Measurements from ENCODE around the gene KRTAP5-8.
"Not testable (repeated sequence)": the region's sequence is repeated elsewhere in the genome, so short reads cannot be mapped to it uniquely, and the experiment has no call there.

KRTAP5-8 gene

GRCh38 chr11:71537977-71538665 is at the start of gene KRTAP5-8:
KRTAP5-8 (plus strand) TSS chr11:71538025; CDS start chr11:71538056, 31 bp downstream.
- not testable (repeated sequence) for DNase-seq

- no peak for DNase-seq
These were observed 49.0 kb upstream of the KRTAP5-8 start for GRCh38 chr11:71488681-71489270.

- DNase-seq = no peak
These were observed 48.3 kb upstream of the KRTAP5-8 start for GRCh38 chr11:71489311-71490043.

- DNase-seq = no peak
These were observed 47.6 kb upstream of the KRTAP5-8 start for GRCh38 chr11:71490044-71490730.

GRCh38 chr11:71490731-71491390 is 47.0 kb upstream of the KRTAP5-8 start:
- no peak for DNase-seq

- no peak for DNase-seq
These were observed 46.3 kb upstream of the KRTAP5-8 start for GRCh38 chr11:71491531-71491930.

GRCh38 chr11:71491940-71492339 is 45.9 kb upstream of the KRTAP5-8 start:
- no peak for DNase-seq

GRCh38 chr11:71495286-71496230 is 42.3 kb upstream of the KRTAP5-8 start:
- no peak for DNase-seq

GRCh38 chr11:71496421-71496820 is 41.4 kb upstream of the KRTAP5-8 start:
- no peak for DNase-seq

- DNase-seq = no peak
These were observed 39.7 kb upstream of the KRTAP5-8 start for GRCh38 chr11:71498091-71498490.

GRCh38 chr11:71499125-71499524 is 38.7 kb upstream of the KRTAP5-8 start:
- no peak for DNase-seq

- DNase-seq = no peak
These were observed 38.3 kb upstream of the KRTAP5-8 start for GRCh38 chr11:71499546-71499945.

- no peak for DNase-seq
These were observed 37.2 kb upstream of the KRTAP5-8 start for GRCh38 chr11:71500601-71501021.

- no peak for DNase-seq
These were observed 36.5 kb upstream of the KRTAP5-8 start for GRCh38 chr11:71501071-71501985.

GRCh38 chr11:71502026-71502425 is 35.8 kb upstream of the KRTAP5-8 start:
- DNase-seq = no peak

GRCh38 chr11:71502871-71503435 is 34.9 kb upstream of the KRTAP5-8 start:
- DNase-seq = no peak

GRCh38 chr11:71504531-71504930 is 33.3 kb upstream of the KRTAP5-8 start:
- peak; percentile 13 for DNase-seq

GRCh38 chr11:71505001-71505400 is 32.8 kb upstream of the KRTAP5-8 start:
- DNase-seq = no peak

- no peak for DNase-seq
These were observed 32.0 kb upstream of the KRTAP5-8 start for GRCh38 chr11:71505781-71506180.

GRCh38 chr11:71507102-71507501 is 30.7 kb upstream of the KRTAP5-8 start:
- DNase-seq = no peak
